ENCODE measurements around the gene BAZ2A.

DNA sequence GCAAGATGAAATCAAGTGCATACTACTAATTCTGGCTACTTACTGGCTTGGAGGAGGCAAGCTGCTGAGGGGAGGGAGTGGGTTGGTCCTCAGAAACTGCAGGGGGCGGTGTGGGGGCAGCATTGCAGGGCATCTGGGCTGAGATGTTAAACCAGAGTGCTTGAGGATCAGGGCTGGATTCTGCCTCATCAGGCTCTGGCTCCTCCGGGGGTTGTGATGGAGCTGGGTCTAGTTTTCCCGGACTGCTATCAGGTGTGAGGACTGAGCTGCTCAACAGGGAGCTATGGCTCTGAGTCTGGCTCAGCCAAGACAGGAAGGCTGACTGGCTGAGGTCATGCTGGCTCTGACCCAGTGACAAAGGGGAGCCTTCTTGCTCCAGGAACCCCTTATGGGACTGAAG is 28.6 kb downstream of the BAZ2A start:
- TF ChIP-seq, protein P1, sequence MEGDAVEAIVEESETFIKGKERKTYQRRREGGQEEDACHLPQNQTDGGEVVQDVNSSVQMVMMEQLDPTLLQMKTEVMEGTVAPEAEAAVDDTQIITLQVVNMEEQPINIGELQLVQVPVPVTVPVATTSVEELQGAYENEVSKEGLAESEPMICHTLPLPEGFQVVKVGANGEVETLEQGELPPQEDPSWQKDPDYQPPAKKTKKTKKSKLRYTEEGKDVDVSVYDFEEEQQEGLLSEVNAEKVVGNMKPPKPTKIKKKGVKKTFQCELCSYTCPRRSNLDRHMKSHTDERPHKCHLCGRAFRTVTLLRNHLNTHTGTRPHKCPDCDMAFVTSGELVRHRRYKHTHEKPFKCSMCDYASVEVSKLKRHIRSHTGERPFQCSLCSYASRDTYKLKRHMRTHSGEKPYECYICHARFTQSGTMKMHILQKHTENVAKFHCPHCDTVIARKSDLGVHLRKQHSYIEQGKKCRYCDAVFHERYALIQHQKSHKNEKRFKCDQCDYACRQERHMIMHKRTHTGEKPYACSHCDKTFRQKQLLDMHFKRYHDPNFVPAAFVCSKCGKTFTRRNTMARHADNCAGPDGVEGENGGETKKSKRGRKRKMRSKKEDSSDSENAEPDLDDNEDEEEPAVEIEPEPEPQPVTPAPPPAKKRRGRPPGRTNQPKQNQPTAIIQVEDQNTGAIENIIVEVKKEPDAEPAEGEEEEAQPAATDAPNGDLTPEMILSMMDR (IDR thresholded peaks at IDR 0.05; ENCODE audit: low read depth, low read length, poor library complexity, severe bottlenecking): peak; percentile 59
- TF ChIP-seq EZH2phosphoT487 (IDR thresholded peaks at IDR 0.05; ENCODE audit: borderline replicate concordance, low read length): no peak
